Retinal pigment epithelial cell (primary cell): ENCODE data around the gene GUCA2A.

Source experiments
- DNase-seq: peaks from one replicate; pipeline ENCODE4 v3.0.0-alpha.2; 2010; ENCODE audit warnings: low read depth
- H3K4me3 ChIP-seq: 2 replicates; pipeline ENCODE4 v1.5.1; 2011; ENCODE audit warnings: mild to moderate bottlenecking, low read length, control low read depth, moderate library complexity
- CTCF ChIP-seq: conservative IDR thresholded peaks from 2 replicates; pipeline ENCODE4 v1.5.1; 2011; ENCODE audit warnings: low read depth, low read length, control low read depth, inconsistent platforms

The GUCA2A gene

GRCh38 chr1:42117214-42117613 lies 47.3 kb downstream of the GUCA2A start:
- TF ChIP-seq CTCF: no peak
- H3K4me3 ChIP-seq: no peak overlapping the region
- no peak for DNase-seq

GRCh38 chr1:42114229-42114628 lies 50.3 kb downstream of the GUCA2A start:
- no peak for TF ChIP-seq CTCF
- no peak for DNase-seq
- H3K4me3 ChIP-seq: no peak overlapping the region
